Measurements from ENCODE around the gene CLASRP.

CLASRP gene

DNA sequence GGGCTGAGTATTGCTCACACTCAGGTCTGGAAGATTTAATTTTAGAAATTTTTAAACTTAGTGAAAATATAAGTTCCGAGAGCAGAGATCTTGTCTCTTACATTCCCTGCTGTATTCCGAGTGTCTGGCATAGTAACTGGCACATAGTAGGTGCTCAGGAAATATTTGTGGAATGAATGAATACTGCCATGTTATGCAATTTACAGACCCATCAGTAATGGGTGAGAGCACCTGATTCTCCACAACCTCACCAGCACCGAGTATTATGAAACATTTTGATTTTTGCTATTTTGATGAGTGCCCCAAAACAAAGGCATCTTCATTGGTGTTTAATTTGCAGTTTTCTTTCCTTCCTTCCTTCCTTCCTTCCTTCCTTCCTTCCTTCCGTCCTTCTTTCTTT is 15.8 kb upstream of the CLASRP start:
- no peak for DNase-seq

DNA sequence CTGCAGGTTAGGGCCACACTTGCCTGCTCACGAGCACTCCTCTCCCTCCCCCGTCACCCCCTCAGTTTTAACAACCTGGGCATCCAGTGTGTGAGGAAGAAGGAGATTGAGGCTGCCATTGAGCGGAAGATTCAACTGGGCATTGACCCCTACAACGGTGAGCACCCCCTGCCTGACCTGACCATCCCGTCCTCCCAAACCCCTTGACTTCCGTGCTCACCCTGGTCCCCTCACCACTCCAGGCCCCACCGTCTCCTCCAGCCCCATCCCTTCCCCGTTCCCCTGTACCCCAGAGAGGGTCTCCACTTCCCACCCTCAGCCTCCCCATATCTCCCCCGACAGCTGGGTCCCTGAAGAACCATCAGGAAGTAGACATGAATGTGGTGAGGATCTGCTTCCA is 13.6 kb upstream of the CLASRP start:
- DNase-seq = no peak

DNA sequence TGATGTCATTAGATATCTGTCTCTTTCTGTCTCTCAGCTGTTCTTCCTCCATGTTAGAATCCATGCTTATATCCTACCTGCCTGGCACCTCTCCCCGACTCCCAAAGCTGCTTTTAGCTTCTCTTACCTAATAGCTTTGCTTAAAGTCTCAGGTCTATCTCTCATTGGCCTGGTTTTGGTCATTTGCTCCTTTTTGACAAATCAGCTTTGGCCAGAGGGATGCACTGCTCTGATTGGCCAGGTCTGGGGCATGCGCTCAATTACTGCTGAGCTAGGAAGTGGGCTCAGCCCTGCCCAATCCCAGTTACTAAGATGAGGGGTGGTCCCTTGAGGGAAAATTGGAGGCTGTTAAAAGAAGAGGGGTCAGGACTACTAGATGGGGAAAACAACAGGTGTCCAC is 11.5 kb upstream of the CLASRP start:
- DNase-seq = no peak

DNA sequence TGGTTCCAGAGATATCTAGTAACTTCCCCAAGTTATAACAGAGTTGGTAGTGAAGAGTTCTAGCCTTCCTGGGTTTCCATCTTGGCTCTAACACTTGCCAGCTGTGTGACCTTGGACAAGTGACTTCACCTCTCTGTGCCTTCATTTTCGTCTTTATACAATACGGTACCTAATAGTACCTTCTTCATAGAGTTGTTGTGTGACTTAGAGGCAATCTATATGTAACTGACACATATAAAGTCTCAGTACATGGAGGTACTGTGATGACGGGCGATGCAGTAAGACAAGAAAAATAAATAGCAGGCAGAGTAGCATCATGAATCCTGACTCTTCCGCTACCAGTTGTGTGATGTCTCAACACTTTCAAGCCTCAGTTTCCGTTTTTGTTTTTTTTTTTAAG is 8.0 kb upstream of the CLASRP start:
- no peak for DNase-seq

DNA sequence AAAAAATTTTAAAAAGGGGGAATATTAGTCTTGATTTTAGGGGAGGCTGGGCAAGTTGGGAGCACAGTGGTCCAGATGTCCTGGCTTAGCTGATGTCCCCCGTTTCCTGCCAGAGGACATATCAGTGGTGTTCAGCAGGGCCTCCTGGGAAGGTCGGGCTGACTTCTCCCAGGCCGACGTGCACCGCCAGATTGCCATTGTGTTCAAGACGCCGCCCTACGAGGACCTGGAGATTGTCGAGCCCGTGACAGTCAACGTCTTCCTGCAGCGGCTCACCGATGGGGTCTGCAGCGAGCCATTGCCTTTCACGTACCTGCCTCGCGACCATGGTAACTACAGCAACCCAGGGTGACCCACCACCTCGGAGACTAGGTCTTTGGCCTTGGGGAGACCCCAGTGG is 6.4 kb upstream of the CLASRP start:
- no peak for DNase-seq

DNA sequence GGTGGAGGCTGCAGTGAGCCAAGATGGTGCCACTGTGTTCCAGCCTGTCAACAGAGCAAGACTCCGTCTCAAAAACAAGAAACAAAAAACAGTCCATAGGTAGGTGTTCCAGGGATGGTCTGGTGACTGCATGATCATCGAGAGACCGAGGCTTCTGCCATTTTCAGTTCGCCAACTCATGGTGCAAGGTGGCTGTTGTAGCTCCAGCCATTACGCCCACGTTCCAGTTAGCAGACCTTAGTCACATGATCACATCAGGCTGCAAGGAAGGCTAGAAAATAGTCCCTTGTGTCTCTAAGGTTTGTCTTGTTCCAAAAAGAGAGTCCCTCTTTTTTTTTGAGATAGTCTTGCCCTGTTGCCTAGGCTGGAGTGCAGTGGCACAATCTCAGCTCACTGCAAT is 3.1 kb upstream of the CLASRP start:
- DNase-seq = no peak

DNA sequence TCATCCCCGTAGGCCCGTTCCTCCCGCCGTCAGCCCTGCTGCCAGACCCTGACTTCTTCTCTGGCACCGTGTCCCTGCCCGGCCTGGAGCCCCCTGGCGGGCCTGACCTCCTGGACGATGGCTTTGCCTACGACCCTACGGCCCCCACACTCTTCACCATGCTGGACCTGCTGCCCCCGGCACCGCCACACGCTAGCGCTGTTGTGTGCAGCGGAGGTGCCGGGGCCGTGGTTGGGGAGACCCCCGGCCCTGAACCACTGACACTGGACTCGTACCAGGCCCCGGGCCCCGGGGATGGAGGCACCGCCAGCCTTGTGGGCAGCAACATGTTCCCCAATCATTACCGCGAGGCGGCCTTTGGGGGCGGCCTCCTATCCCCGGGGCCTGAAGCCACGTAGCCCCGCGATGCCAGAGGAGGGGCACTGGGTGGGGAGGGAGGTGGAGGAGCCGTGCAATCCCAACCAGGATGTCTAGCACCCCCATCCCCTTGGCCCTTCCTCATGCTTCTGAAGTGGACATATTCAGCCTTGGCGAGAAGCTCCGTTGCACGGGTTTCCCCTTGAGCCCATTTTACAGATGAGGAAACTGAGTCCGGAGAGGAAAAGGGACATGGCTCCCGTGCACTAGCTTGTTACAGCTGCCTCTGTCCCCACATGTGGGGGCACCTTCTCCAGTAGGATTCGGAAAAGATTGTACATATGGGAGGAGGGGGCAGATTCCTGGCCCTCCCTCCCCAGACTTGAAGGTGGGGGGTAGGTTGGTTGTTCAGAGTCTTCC is 1.3 kb upstream of the CLASRP start:
- DNase-seq = no peak

DNA sequence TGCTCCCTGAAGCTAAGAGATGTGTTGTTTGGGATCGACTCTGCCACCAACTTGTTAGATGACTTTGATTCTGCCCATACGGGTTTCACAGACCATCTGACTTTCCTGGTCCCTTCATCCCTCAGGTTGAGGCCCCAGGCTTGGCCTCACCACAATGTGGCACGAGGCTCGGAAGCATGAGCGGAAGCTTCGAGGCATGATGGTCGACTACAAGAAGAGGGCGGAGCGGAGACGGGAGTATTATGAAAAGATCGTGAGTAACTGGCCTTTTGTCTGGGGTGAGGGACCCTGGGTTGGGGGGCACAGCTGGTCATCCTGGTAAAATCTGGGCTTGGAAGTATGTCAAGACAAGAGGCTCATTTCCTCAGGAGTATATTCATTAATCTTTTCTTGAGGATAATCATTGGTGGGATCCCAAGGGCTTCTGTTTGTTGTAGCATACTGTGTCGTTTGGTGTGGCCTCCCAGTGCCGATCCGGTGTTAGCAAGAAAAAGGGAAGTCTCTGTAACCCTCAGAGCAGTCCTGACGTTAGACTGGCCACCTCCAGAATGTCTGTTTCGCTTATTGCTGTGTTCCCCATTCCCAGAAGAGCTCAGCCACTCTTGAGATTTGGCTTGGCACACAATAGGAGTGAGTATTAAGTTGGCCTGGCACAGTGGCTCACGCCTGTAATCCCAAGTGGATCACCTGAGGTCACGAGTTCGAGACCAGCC is 1.4 kb downstream of the CLASRP start:
- no peak for DNase-seq

DNA sequence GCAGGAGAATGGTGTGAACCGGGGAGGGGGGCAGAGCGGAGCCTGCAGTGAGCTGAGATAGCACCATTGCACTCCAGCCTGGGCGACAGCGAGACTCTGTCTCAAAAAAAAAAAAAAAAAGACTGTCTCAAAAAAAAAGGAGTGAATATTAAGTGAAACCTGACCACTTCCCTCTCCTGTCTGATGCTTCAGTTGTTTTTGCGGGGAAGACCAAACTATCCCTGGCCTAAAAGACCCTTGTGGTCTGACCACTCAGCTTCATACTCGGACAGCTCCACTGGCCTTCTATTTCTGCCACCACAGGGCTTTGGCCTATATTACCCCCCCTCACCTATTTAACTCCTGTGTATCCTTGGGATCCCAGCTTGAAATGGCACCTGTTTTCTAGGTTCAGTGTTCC is 2.3 kb downstream of the CLASRP start:
- no peak for DNase-seq

DNA sequence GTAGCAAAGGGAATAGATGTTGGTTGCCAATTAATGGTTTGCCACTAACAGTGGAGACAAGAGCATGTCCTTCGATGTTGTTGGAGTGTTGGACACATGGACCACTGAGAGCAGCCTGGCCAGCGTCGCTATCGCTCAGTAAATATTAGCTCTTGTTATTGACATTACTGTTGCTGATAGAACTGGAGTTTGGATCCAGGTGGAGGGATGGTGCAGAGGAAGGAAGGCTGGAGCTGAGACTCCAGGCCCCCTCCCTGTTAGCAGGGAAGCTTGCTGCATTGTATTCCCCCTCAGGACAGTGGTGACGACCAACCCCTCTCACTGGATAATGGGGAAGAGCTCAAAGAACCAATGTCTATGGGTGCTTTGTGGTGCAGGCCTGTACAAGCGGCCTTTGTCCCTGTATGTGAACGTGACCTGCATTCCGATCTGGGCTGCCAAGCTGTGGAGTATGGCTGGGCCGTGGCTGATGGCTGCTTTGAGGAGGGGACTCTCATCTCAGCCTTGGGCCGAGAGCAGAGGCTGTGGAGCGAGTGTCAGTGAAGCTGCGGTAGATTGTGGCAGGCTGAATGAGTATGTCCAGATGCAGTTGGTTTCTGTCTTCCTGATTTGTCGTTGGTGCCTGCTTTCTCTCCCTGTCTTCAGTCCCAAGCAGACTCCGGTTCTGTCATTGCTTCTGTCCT is 7.0 kb downstream of the CLASRP start:
- no peak for DNase-seq

DNA sequence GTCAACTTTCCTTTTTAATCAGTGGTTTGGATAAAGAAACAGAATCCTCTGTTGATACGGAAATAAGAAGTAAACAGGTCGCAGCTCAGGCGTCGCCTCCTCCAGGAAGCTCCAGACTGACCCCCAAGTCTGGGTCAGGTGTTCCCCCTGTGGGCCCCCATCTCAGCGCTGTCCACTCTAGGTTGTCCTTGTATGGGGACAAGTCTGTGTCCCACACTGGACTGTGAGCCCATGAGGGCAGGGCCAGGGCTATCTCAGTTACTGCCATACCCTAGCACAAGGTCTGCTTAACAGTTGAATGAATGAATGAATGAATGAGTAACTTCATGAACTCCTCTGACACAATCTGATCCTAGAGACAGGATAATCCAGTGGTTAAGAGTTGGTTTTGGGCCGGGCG is 7.5 kb downstream of the CLASRP start:
- DNase-seq = no peak

DNA sequence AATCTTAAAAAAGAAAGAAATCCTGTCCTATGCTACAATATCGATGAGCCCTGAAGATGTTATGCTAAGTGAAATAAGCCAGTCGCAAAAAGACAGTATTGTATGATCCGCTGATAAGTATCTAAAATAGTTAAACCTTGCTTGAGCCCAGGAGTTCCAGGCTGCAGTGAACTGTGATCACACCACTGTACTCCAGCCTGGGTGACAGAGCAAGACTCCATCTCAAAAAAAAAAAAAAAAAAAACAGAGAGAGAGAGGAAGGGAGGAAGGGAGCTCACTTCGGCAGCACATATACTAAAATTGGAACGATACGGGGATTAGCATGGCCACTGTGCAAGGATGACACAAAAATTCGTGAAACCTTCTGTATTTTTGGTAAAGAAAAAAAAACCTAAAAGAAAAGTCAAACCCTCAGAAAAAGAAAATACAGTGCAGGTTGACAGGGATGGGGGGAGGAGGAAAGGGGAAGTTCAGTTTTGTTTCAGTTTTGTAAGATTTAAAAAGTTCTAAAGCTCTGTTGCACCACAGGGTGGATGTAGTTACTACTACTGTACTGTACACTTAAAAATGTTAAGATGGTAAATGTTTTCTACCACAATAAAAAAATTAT is 8.4 kb downstream of the CLASRP start:
- no peak for DNase-seq

DNA sequence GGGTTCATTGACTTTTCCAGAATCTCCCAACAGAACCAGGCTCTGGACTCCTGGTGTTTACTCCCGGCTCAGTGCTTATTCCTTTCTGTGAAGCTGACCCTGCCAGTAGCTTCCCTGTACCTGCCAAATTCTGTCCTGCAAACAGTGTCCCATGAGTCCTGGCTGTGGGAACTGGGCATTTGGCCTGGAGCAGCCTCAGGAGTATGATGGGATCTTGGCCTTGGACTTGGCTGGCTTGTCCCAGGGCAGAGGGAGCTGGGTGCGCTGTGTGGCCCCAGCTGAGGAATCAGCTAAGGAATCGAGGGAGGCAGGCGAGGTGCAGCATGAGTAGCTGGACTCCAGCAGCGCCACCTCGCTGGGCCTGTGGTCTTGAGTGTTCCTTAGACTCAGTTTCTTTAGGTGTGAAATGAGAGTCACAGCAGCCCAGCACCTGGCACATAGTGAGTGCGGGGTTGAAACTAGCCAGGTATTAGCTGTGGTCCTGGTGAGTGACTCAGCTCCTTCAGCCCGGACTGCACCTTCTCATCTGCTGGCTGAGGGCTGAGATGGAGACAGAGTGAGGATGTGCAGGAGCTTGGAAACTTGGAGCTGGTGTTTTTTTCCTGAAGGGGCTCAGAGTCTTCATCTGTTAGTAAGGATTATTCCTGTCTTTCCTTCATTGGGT is 10.4 kb downstream of the CLASRP start:
- no peak for DNase-seq

DNA sequence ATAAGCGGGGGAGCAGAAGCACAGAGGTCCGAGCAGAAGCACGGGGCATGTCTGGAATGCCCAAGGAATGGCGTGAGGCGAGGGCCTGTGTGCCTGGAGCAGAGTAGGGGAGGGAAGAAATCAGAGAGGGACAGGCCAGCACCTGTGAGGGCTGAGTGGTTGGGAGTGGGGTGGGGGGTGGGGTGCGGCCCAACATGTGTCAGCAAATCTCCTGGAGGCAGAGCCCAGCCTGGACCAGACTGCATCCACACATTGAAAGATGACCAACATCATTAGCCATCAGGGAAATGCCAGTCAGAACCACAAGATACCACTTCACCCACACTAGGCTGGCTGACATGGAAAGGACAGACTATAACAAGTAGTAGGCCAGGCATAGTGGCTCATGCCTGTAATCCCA is 11.2 kb downstream of the CLASRP start:
- DNase-seq = no peak

DNA sequence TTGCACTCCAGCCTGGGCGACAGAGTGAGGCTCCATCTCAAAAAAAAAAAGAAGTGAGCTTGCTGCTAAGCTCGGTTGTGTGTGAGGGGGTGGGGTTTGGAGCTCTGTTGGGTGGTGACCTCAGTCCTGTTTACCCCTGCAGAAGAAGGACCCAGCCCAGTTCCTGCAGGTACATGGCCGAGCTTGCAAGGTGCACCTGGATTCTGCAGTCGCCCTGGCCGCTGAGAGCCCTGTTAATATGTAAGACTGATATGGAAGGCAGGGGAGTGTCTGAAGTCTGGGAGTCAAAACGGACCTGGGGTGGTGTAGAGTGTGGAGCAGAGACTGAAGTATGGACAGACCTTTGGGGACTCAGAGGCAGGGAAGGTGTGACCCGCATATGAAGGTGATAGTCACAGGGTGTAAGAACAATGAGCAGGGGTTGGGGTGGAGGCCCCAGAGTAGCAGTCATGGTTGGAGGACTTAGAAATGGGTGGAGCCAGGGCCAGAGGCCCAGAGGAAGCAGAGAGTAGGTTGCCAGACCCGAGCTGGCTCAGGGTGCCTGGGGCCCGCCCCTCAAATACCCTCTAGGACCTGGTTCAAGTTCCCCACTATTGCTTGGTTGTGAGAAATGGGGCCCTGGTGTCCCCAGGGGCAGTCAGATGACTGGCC is 13.2 kb downstream of the CLASRP start:
- no peak for DNase-seq

DNA sequence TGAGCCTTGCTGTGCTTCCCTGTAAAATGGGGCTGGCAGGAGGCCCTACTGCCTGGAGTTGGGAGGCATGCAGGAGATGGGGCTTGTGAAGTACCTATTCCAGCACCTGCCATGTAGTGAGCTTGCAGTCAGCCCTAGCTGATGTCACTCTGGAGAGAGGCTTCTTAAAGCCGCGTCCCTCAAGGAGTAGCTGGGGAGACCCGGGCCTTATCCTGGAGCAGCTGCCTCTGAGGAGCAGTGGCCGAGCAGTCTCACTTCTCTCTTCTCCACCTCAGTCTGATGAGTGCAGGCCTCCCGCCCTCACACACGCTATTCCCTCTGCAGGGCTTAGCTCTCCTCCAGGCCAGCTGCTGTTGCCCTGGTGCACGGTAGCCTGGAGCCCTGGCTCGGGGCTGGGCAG is 18.0 kb downstream of the CLASRP start:
- DNase-seq = no peak

DNA sequence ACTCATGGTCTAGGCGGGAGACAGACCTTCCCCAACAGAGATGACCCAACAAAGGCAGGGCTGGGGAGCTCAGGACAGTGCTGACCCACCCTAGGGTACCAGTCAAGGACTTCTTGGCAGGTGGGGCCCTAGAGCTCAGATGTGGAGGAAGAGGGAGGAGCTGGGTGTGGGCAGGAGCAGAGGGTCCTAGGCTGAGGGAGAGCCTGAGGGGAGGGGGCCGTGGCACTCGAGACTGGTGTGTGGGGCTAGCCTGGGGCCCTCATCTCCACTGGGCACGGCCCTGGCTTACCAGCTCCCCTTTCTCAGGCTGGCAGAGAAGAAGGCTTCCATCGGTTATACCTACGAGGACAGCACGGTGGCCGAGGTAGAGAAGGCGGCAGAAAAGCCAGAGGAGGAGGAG is 18.6 kb downstream of the CLASRP start:
- no peak for DNase-seq

DNA sequence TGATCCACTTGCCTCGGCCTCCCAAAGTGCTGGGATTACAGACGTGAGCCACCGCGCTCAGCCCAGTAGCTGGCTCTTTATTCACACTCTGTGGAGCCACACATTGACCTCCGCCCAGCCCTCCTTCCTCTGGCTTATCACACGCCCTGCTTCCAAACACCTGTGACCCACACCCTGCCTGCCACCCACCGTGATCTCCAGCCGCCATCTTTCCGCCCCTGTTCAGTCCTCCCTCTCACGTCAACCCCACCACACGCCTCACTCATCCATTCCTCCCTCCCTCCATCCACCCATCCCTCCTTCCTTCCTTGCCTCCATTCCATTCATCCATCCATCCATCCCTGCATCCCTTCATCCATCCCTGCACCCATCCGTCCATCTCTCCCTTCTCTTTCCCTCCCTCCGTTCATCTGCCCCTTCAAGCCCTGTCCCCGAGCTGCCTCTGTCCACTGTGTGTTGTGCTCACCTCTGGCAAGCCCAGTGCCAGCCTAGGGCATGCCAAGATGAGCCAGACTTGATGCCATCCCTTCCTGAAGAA is 19.8 kb downstream of the CLASRP start:
- DNase-seq = no peak

DNA sequence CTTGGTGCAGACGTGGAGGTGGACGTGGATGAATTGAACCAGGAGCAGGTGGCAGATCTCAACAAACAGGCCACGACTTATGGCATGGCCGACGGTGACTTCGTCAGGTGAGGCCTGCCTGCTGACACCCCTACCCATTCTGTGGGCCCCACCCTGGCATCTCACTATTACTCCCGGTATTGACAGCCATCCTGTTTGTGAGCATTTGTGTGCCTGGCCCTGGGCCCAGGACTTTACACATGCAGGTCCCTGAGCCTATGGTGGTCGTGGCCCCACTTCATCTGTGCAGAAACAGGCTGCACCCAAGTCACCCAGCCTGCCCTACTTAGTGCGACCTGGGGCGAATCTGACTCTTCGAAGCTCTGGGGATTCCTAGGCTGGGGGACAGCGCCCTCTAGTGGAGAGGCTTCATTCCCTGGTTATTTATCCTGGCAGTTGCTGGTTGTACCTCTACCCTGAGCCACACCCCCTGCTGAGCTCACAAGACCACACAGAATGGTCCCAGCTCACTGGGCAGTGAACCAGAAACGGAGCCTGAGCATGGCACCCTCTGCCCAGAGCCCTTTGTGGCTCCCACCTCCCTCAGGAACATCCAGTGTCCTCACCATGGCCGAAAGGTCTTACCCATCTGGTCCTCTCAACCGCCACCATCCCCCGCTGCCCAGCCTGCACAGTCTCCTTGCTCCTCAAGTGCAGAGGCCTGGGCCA is 20.6 kb downstream of the CLASRP start:
- DNase-seq = peak; percentile 24

DNA sequence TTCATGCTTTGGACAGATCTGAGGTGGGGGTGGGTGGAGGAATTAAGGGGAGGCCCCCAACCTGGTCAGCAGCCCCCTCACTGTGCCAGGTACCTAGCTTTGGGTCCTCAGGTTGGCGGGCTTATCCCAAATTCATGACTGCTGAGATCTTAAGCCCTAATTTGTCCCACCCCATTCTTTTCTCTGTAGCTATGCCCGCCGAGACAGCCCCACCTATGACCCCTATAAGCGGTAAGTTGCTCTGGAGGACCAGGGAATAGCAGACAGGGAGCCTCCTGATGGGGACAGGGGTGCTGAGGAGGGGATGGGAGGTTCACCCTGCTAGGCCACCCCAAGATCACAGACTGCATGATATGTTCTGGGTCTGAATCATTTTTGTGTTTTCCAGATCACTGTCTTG is 23.1 kb downstream of the CLASRP start:
- DNase-seq = no peak
